Measurements from ENCODE around the gene CCDC150. TPM values are rescaled to one million over a fixed set of nuclear protein-coding genes. Genes with fewer than 3 reads are reported as not detected.

Gene CCDC150
- total and polyA plus RNA-seq, 2 of the 8 experiments (the other 6 are each of a cell fraction or from before 2014, with no cell fraction given) = 8.3 to 31.9 TPM

- TF ChIP-seq CEBPB (IDR thresholded peaks at IDR 0.05; ENCODE audit: low read depth, low read length) (no peak), RAD21 (IDR thresholded peaks at IDR 0.05 in 1 of 2, conservative IDR thresholded peaks at IDR 0.05 in 1 of 2; ENCODE audit: low read depth in 2 of 2, low read length in 2 of 2) (no peak)
Measured at GRCh38 chr2:196750291-196750923, 110.9 kb downstream of the CCDC150 start (continued).
